GM21360 (cell line): Measurements from ENCODE around the gene TBX4.

Experiments
- ATAC-seq: cut with Tn5 transposase; IDR thresholded peaks from one replicate; pipeline ENCODE4 v1.9.1; 2021; ENCODE audit warnings: mild to moderate bottlenecking, moderate library complexity; ENCODE audit not compliant: unreplicated experiment

The TBX4 gene

GRCh38 chr17:61464130-61464842 is 12.1 kb downstream of the TBX4 start:
- no peak for ATAC-seq

GRCh38 chr17:61464843-61465180 is 12.6 kb downstream of the TBX4 start:
- no peak for ATAC-seq

GRCh38 chr17:61465550-61466237 is 13.5 kb downstream of the TBX4 start:
- no peak for ATAC-seq

- ATAC-seq: no peak
Observed at GRCh38 chr17:61466246-61466645, 14.0 kb downstream of the TBX4 start.

GRCh38 chr17:61467416-61468262 is 15.4 kb downstream of the TBX4 start:
- ATAC-seq: no peak

- ATAC-seq: no peak
Observed at GRCh38 chr17:61468263-61468907, 16.2 kb downstream of the TBX4 start.

- ATAC-seq: no peak
Observed at GRCh38 chr17:61469474-61469873, 17.3 kb downstream of the TBX4 start.

GRCh38 chr17:61469949-61470348 is 17.7 kb downstream of the TBX4 start:
- no peak for ATAC-seq

GRCh38 chr17:61470530-61471136 is 18.4 kb downstream of the TBX4 start:
- no peak for ATAC-seq

- ATAC-seq: no peak
Observed at GRCh38 chr17:61474235-61474927, 22.2 kb downstream of the TBX4 start.

GRCh38 chr17:61474934-61475333 is 22.7 kb downstream of the TBX4 start:
- no peak for ATAC-seq

GRCh38 chr17:61475726-61476125 is 23.5 kb downstream of the TBX4 start:
- no peak for ATAC-seq

- no peak for ATAC-seq
Observed at GRCh38 chr17:61476476-61477203, 24.4 kb downstream of the TBX4 start.

GRCh38 chr17:61477204-61477834 is 25.1 kb downstream of the TBX4 start:
- ATAC-seq: no peak

GRCh38 chr17:61478026-61478789 is 26.0 kb downstream of the TBX4 start:
- ATAC-seq: no peak

GRCh38 chr17:61478790-61479492 is 26.7 kb downstream of the TBX4 start:
- ATAC-seq: no peak

- no peak for ATAC-seq
Observed at GRCh38 chr17:61479493-61480413, 27.5 kb downstream of the TBX4 start.
